22Rv1 (cell line): Measurements from ENCODE around the gene SLC25A15.

Source experiments
- ZFX ChIP-seq: fragments of 450-650 bp; IDR thresholded peaks from 2 replicates; pipeline ENCODE4 v1.6.1; 2017; ENCODE audit warnings: antibody characterized with exemption, borderline replicate concordance
- TF ChIP-seq, protein P1 (sequence below): fragments of 450-650 bp; IDR thresholded peaks from 2 replicates; pipeline ENCODE4 v1.5.1; 2017; ENCODE audit warnings: mild to moderate bottlenecking

DNA sequence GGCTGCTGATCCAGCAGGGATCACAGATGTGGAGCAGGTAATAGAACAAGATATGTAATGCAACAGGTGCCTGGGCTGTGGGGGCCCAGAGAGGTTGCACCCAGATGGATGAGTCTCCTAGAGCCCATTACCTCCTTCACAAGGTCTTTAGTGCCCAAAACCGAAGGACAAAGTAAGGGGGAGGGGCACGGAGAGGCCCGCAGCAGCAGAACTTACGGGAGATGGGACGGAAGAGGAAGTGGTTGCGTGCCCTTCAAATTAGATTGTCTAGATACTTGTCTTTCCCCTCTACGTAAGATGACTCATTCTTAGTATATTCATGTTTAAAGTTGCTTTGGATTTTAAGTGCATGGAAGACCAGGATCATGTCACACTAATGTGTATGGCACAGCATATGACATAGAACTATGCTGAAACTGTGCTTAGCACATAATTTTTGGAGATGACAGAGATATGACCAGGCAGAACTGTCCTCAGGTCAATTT is 12.7 kb upstream of the SLC25A15 start:
- TF ChIP-seq, protein P1, sequence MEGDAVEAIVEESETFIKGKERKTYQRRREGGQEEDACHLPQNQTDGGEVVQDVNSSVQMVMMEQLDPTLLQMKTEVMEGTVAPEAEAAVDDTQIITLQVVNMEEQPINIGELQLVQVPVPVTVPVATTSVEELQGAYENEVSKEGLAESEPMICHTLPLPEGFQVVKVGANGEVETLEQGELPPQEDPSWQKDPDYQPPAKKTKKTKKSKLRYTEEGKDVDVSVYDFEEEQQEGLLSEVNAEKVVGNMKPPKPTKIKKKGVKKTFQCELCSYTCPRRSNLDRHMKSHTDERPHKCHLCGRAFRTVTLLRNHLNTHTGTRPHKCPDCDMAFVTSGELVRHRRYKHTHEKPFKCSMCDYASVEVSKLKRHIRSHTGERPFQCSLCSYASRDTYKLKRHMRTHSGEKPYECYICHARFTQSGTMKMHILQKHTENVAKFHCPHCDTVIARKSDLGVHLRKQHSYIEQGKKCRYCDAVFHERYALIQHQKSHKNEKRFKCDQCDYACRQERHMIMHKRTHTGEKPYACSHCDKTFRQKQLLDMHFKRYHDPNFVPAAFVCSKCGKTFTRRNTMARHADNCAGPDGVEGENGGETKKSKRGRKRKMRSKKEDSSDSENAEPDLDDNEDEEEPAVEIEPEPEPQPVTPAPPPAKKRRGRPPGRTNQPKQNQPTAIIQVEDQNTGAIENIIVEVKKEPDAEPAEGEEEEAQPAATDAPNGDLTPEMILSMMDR, result no peak
- TF ChIP-seq ZFX, result no peak
